HAP-1 (cell line): ENCODE measurements around the gene KCNQ1.

ENCODE experiments used
- DNase-seq, 2 experiments: peaks; one replicate each; pipeline ENCODE4 v3.0.0-alpha.2; 2016 to 2020; ENCODE audit warnings: low spot score in 2 of 2
- H3K27me3 ChIP-seq: fragments of 250-450 bp; sonication (Bioruptor Pico); 2 replicates; pipeline ENCODE4 v1.5.1; 2020; ENCODE audit warnings: low read depth, mild to moderate bottlenecking, moderate library complexity
- H3K36me3 ChIP-seq: fragments of 250-450 bp; sonication (Bioruptor Pico); replicated peaks from 2 replicates; pipeline ENCODE4 v1.5.1; 2020; ENCODE audit warnings: mild to moderate bottlenecking
- H3K4me1 ChIP-seq: fragments of 250-450 bp; sonication (Bioruptor Pico); 2 replicates; pipeline ENCODE4 v1.5.1; 2020; ENCODE audit warnings: mild to moderate bottlenecking
- H3K4me3 ChIP-seq: fragments of 250-450 bp; sonication (Bioruptor Pico); 2 replicates; pipeline ENCODE4 v1.5.1; 2020; ENCODE audit warnings: mild to moderate bottlenecking, moderate library complexity
- H3K9me3 ChIP-seq: fragments of 250-450 bp; sonication (Bioruptor Pico); 2 replicates; pipeline ENCODE4 v1.5.1; 2020; ENCODE audit warnings: mild to moderate bottlenecking, moderate library complexity
- in situ Hi-C: fragments of 300-500 bp; cut with MboI; formaldehyde crosslinking; loops from 3 replicates; pipeline ENCODE4 v1.14.3; 2020; ENCODE audit warnings: low sequenced_read_pairs, inconsistent platforms, mixed read lengths

KCNQ1 gene

GRCh38 chr11:2880646-2881045 is 435.8 kb downstream of the KCNQ1 start:
- Histone ChIP-seq H3K36me3 (no peaks in the 10 kb centered on the region), H3K9me3 (no peaks in the 10 kb centered on the region), H3K27me3 (no peaks in the 10 kb centered on the region), H3K4me1 (peaks cover 4% of the 10 kb centered on the region; the same call in 1 of the 2 replicates), H3K4me3 (no peak overlapping the region)
- in situ Hi-C loops = loop anchor here (25.0 kb wide), 1 partner anchor 693 kb away; no protein-coding TSS in a partner anchor
- DNase-seq = no peak

GRCh38 chr11:2881076-2881980 is 436.5 kb downstream of the KCNQ1 start:
- Histone ChIP-seq H3K4me1 (peaks cover 6% of the 10 kb centered on the region), H3K27me3 (no peaks in the 10 kb centered on the region), H3K36me3 (no peaks in the 10 kb centered on the region), H3K4me3 (no peak overlapping the region), H3K9me3 (no peaks in the 10 kb centered on the region)
- in situ Hi-C loops = loop anchor here (25.0 kb wide), 1 partner anchor 694 kb away; no protein-coding TSS in a partner anchor
- DNase-seq = no peak

- Histone ChIP-seq H3K9me3 (no peaks in the 10 kb centered on the region), H3K4me3 (no peak overlapping the region), H3K27me3 (no peaks in the 10 kb centered on the region), H3K36me3 (no peaks in the 10 kb centered on the region), H3K4me1 (peaks cover 7% of the 10 kb centered on the region)
- DNase-seq = no peak
- in situ Hi-C loops = loop anchor here (25.0 kb wide), 1 partner anchor 695 kb away; no protein-coding TSS in a partner anchor
These were observed 437.2 kb downstream of the KCNQ1 start for GRCh38 chr11:2881981-2882375.

- H3K4me3 ChIP-seq = no peak overlapping the region
- H3K36me3 ChIP-seq = no peaks in the 10 kb centered on the region
- H3K27me3 ChIP-seq = no peaks in the 10 kb centered on the region
- no peaks in the 10 kb centered on the region for H3K9me3 ChIP-seq
- in situ Hi-C loops = loop anchor here (25.0 kb wide), 1 partner anchor 695 kb away; no protein-coding TSS in a partner anchor
- H3K4me1 ChIP-seq = peaks cover 7% of the 10 kb centered on the region
- DNase-seq = no peak
These were observed 437.7 kb downstream of the KCNQ1 start for GRCh38 chr11:2882396-2883110.

GRCh38 chr11:2883640-2883978 is 438.8 kb downstream of the KCNQ1 start:
- DNase-seq = no peak
- Histone ChIP-seq H3K27me3 (no peaks in the 10 kb centered on the region), H3K9me3 (no peaks in the 10 kb centered on the region), H3K36me3 (no peaks in the 10 kb centered on the region), H3K4me3 (peak overlapping the region; percentile 35), H3K4me1 (peaks cover 7% of the 10 kb centered on the region)
- in situ Hi-C loops = loop anchor here (25.0 kb wide), 1 partner anchor 696 kb away; no protein-coding TSS in a partner anchor

- Histone ChIP-seq H3K27me3 (no peaks in the 10 kb centered on the region), H3K9me3 (no peaks in the 10 kb centered on the region), H3K4me1 (peaks cover 7% of the 10 kb centered on the region), H3K4me3 (peak overlapping the region; percentile 35), H3K36me3 (no peaks in the 10 kb centered on the region)
- DNase-seq = peak; percentile 15 to 66
- in situ Hi-C loops = loop anchor here (25.0 kb wide), 1 partner anchor 697 kb away; no protein-coding TSS in a partner anchor
These were observed 439.4 kb downstream of the KCNQ1 start for GRCh38 chr11:2883979-2884815.

GRCh38 chr11:2885017-2885677 is 440.3 kb downstream of the KCNQ1 start:
- peak overlapping the region; percentile 48 for H3K4me3 ChIP-seq
- peaks cover 7% of the 10 kb centered on the region for H3K4me1 ChIP-seq
- in situ Hi-C loops = loop anchor here (5.0 to 25.0 kb wide), 2 partner anchors 353 to 698 kb away; no protein-coding TSS in a partner anchor
- H3K9me3 ChIP-seq = no peaks in the 10 kb centered on the region
- peak; percentile 26 to 60 for DNase-seq
- no peaks in the 10 kb centered on the region for H3K27me3 ChIP-seq
- H3K36me3 ChIP-seq = no peaks in the 10 kb centered on the region

- H3K36me3 ChIP-seq = no peaks in the 10 kb centered on the region
- no peaks in the 10 kb centered on the region for H3K9me3 ChIP-seq
- peak within 1 kb of the TSS; percentile 48 for H3K4me3 ChIP-seq
- in situ Hi-C loops = loop anchor here (5.0 to 25.0 kb wide), 2 partner anchors 353 to 698 kb away; no protein-coding TSS in a partner anchor
- peaks cover 7% of the 10 kb centered on the region for H3K4me1 ChIP-seq
- DNase-seq = peak; percentile 73 to 91
- no peaks in the 10 kb centered on the region for H3K27me3 ChIP-seq
These were observed 440.9 kb downstream of the KCNQ1 start, which contains the start of gene CDKN1C for GRCh38 chr11:2885678-2886081. CDKN1C (minus strand) TSS chr11:2885775; CDS start chr11:2885456, 319 bp downstream.

- Histone ChIP-seq H3K36me3 (no peaks in the 10 kb centered on the region), H3K27me3 (no peaks in the 10 kb centered on the region), H3K9me3 (no peaks in the 10 kb centered on the region), H3K4me1 (peaks cover 7% of the 10 kb centered on the region), H3K4me3 (no peak overlapping the region)
- DNase-seq = peak in 1 of 2 experiments; percentile 54
- in situ Hi-C loops = loop anchor here (5.0 to 25.0 kb wide), 2 partner anchors 354 to 699 kb away; no protein-coding TSS in a partner anchor
These were observed 441.5 kb downstream of the KCNQ1 start for GRCh38 chr11:2886191-2886894.

GRCh38 chr11:2886936-2887335 is 442.1 kb downstream of the KCNQ1 start:
- H3K36me3 ChIP-seq = no peaks in the 10 kb centered on the region
- in situ Hi-C loops = loop anchor here (5.0 to 25.0 kb wide), 2 partner anchors 355 to 700 kb away; no protein-coding TSS in a partner anchor
- H3K4me1 ChIP-seq = peaks cover 12% of the 10 kb centered on the region
- no peaks in the 10 kb centered on the region for H3K27me3 ChIP-seq
- H3K4me3 ChIP-seq = no peak overlapping the region
- DNase-seq = no peak
- no peaks in the 10 kb centered on the region for H3K9me3 ChIP-seq

- Histone ChIP-seq H3K4me3 (no peak overlapping the region), H3K27me3 (no peaks in the 10 kb centered on the region), H3K9me3 (no peaks in the 10 kb centered on the region), H3K36me3 (no peaks in the 10 kb centered on the region), H3K4me1 (peaks cover 16% of the 10 kb centered on the region)
- DNase-seq = no peak
- in situ Hi-C loops = loop anchor here (5.0 to 25.0 kb wide), 2 partner anchors 355 to 700 kb away; no protein-coding TSS in a partner anchor
These were observed 442.8 kb downstream of the KCNQ1 start for GRCh38 chr11:2887515-2888195.
